ENCODE measurements around the gene CTSZ. TPM values are rescaled to one million over a fixed set of nuclear protein-coding genes. Genes with fewer than 3 reads are reported as not detected.
A peak's percentile ranks its signal among the peaks of the same experiment; 100 is the strongest.

CTSZ gene
- total and polyA plus RNA-seq, 2 experiments from 2014 or later: 0.58 to 41.4 TPM

DNA sequence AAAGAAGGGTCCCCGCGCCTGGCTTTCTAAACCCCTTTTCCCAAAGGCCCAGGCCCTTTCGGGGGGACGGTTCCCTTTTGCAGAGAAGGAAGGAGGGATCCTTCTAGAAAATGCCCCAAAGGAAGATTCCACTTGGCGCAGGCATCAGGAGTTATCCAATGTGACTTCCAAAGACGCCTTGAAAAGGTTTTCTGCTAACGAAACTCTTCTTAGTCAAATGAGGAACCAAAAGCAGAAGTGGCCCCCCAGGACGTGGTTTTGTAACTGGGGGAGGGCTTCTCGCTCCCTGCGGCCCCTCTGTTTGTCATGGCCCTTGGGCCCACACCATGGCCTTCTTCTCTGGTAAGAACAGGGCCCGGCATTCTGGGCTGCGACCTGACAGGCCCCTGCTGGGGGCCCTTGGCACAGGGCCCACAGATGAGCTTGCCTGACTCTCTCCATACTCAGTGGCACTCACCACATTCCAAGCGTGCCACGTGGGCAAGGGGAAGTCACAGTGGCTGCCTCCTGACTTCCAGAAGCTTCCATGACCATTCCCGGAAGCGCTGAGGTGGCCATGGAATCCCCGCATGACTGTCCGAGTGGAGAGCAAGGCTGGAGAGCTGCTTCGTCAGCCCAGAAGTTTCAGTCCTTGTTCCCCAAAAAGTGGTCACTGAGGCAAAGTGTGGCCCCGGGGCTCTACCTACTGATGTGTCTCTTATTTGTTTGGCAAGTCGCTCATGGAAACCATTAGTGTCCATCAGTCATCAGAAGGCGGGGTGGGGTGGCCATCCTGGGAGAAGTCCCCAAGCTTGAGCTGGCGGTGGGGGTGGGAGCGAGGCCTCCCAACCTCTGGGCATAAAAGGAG lies 834 bp upstream of the CTSZ start:
- H3K27ac Mint-ChIP-seq: no peak overlapping the region
- H3K27me3 Mint-ChIP-seq (ENCODE audit: insufficient read depth, low read depth, poor library complexity): peaks cover 22% of the 10 kb centered on the region
- peak overlapping the region; percentile 64 for H3K4me3 Mint-ChIP-seq
- H4K20me1 ChIP-seq (replicated peaks; ENCODE audit: insufficient read depth): 0 out of 2 replicates have a peak, but pooled peaks cover 5% of the 10 kb centered on the region
- no peak for TF ChIP-seq CREB1 (CRISPR knock-in tag; IDR thresholded peaks at IDR 0.05; ENCODE audit: low read depth)
- TF ChIP-seq NANOG (IDR thresholded peaks at IDR 0.05; ENCODE audit: borderline replicate concordance): no peak
- TF ChIP-seq, protein P1, sequence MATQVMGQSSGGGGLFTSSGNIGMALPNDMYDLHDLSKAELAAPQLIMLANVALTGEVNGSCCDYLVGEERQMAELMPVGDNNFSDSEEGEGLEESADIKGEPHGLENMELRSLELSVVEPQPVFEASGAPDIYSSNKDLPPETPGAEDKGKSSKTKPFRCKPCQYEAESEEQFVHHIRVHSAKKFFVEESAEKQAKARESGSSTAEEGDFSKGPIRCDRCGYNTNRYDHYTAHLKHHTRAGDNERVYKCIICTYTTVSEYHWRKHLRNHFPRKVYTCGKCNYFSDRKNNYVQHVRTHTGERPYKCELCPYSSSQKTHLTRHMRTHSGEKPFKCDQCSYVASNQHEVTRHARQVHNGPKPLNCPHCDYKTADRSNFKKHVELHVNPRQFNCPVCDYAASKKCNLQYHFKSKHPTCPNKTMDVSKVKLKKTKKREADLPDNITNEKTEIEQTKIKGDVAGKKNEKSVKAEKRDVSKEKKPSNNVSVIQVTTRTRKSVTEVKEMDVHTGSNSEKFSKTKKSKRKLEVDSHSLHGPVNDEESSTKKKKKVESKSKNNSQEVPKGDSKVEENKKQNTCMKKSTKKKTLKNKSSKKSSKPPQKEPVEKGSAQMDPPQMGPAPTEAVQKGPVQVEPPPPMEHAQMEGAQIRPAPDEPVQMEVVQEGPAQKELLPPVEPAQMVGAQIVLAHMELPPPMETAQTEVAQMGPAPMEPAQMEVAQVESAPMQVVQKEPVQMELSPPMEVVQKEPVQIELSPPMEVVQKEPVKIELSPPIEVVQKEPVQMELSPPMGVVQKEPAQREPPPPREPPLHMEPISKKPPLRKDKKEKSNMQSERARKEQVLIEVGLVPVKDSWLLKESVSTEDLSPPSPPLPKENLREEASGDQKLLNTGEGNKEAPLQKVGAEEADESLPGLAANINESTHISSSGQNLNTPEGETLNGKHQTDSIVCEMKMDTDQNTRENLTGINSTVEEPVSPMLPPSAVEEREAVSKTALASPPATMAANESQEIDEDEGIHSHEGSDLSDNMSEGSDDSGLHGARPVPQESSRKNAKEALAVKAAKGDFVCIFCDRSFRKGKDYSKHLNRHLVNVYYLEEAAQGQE (IDR thresholded peaks at IDR 0.05; ENCODE audit: unreplicated experiment): no peak
- no peak for TF ChIP-seq JUNB (IDR thresholded peaks at IDR 0.05; ENCODE audit: unreplicated experiment)
- TF ChIP-seq, protein P2, sequence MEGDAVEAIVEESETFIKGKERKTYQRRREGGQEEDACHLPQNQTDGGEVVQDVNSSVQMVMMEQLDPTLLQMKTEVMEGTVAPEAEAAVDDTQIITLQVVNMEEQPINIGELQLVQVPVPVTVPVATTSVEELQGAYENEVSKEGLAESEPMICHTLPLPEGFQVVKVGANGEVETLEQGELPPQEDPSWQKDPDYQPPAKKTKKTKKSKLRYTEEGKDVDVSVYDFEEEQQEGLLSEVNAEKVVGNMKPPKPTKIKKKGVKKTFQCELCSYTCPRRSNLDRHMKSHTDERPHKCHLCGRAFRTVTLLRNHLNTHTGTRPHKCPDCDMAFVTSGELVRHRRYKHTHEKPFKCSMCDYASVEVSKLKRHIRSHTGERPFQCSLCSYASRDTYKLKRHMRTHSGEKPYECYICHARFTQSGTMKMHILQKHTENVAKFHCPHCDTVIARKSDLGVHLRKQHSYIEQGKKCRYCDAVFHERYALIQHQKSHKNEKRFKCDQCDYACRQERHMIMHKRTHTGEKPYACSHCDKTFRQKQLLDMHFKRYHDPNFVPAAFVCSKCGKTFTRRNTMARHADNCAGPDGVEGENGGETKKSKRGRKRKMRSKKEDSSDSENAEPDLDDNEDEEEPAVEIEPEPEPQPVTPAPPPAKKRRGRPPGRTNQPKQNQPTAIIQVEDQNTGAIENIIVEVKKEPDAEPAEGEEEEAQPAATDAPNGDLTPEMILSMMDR (conservative IDR thresholded peaks at IDR 0.05; ENCODE audit: low read depth in 2 of 2): no peak
- no peak for TF ChIP-seq ZNF114 (CRISPR knock-in tag; IDR thresholded peaks at IDR 0.05)
- TF ChIP-seq, protein P3, sequence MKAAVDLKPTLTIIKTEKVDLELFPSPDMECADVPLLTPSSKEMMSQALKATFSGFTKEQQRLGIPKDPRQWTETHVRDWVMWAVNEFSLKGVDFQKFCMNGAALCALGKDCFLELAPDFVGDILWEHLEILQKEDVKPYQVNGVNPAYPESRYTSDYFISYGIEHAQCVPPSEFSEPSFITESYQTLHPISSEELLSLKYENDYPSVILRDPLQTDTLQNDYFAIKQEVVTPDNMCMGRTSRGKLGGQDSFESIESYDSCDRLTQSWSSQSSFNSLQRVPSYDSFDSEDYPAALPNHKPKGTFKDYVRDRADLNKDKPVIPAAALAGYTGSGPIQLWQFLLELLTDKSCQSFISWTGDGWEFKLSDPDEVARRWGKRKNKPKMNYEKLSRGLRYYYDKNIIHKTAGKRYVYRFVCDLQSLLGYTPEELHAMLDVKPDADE (IDR thresholded peaks at IDR 0.05): no peak
- TF ChIP-seq, protein P4, sequence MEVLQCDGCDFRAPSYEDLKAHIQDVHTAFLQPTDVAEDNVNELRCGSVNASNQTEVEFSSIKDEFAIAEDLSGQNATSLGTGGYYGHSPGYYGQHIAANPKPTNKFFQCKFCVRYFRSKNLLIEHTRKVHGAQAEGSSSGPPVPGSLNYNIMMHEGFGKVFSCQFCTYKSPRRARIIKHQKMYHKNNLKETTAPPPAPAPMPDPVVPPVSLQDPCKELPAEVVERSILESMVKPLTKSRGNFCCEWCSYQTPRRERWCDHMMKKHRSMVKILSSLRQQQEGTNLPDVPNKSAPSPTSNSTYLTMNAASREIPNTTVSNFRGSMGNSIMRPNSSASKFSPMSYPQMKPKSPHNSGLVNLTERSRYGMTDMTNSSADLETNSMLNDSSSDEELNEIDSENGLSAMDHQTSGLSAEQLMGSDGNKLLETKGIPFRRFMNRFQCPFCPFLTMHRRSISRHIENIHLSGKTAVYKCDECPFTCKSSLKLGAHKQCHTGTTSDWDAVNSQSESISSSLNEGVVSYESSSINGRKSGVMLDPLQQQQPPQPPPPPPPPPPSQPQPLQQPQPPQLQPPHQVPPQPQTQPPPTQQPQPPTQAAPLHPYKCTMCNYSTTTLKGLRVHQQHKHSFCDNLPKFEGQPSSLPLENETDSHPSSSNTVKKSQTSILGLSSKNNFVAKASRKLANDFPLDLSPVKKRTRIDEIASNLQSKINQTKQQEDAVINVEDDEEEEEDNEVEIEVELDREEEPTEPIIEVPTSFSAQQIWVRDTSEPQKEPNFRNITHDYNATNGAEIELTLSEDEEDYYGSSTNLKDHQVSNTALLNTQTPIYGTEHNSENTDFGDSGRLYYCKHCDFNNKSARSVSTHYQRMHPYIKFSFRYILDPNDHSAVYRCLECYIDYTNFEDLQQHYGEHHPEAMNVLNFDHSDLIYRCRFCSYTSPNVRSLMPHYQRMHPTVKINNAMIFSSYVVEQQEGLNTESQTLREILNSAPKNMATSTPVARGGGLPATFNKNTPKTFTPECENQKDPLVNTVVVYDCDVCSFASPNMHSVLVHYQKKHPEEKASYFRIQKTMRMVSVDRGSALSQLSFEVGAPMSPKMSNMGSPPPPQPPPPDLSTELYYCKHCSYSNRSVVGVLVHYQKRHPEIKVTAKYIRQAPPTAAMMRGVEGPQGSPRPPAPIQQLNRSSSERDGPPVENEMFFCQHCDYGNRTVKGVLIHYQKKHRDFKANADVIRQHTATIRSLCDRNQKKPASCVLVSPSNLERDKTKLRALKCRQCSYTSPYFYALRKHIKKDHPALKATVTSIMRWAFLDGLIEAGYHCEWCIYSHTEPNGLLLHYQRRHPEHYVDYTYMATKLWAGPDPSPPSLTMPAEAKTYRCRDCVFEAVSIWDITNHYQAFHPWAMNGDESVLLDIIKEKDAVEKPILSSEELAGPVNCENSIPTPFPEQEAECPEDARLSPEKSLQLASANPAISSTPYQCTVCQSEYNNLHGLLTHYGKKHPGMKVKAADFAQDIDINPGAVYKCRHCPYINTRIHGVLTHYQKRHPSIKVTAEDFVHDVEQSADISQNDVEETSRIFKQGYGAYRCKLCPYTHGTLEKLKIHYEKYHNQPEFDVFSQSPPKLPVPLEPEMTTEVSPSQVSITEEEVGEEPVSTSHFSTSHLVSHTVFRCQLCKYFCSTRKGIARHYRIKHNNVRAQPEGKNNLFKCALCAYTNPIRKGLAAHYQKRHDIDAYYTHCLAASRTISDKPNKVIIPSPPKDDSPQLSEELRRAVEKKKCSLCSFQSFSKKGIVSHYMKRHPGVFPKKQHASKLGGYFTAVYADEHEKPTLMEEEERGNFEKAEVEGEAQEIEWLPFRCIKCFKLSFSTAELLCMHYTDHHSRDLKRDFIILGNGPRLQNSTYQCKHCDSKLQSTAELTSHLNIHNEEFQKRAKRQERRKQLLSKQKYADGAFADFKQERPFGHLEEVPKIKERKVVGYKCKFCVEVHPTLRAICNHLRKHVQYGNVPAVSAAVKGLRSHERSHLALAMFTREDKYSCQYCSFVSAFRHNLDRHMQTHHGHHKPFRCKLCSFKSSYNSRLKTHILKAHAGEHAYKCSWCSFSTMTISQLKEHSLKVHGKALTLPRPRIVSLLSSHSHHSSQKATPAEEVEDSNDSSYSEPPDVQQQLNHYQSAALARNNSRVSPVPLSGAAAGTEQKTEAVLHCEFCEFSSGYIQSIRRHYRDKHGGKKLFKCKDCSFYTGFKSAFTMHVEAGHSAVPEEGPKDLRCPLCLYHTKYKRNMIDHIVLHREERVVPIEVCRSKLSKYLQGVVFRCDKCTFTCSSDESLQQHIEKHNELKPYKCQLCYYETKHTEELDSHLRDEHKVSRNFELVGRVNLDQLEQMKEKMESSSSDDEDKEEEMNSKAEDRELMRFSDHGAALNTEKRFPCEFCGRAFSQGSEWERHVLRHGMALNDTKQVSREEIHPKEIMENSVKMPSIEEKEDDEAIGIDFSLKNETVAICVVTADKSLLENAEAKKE (CRISPR knock-in tag; IDR thresholded peaks at IDR 0.05): no peak
- no peak for TF ChIP-seq STAT1 (IDR thresholded peaks at IDR 0.05; ENCODE audit: unreplicated experiment)
- H3K27me3 ChIP-seq (ENCODE audit: insufficient read depth): peaks cover 11% of the 10 kb centered on the region
- H3K36me3 ChIP-seq (ENCODE audit: insufficient read depth): no peaks in the 10 kb centered on the region
- H3K4me1 Mint-ChIP-seq: peaks cover 27% of the 10 kb centered on the region
- no peak overlapping the region for H3K27ac ChIP-seq (ENCODE audit: low read depth)
- peak; percentile 24 for DNase-seq (ENCODE audit: low spot score)
- peak overlapping the region; percentile 65 for H3K4me3 ChIP-seq
- H3K9me2 ChIP-seq (ENCODE audit: insufficient read depth): no peaks in the 10 kb centered on the region
- no peaks in the 10 kb centered on the region for H3K9me3 Mint-ChIP-seq
- H3K36me3 Mint-ChIP-seq (ENCODE audit: low read depth): no peaks in the 10 kb centered on the region; the same call in 2 of the 3 replicates
- no peak for ATAC-seq
- H3F3A ChIP-seq (replicated peaks; ENCODE audit: low read depth): no peaks in the 10 kb centered on the region
- H3K4me2 ChIP-seq: peak overlapping the region; percentile 96
- H3K4me1 ChIP-seq (ENCODE audit: insufficient read depth): peaks cover 5% of the 10 kb centered on the region; the same call in 1 of the 2 replicates
- H2AFZ ChIP-seq: peak overlapping the region; percentile 78; the same call in 1 of the 2 replicates
- no peaks in the 10 kb centered on the region for H3K79me2 ChIP-seq (replicated peaks; ENCODE audit: insufficient read depth)
